Mesothelial cell of epicardium (in vitro differentiated cells): ENCODE results near the gene MTMR3. TPM values are rescaled to one million over a fixed set of nuclear protein-coding genes. Genes with fewer than 3 reads are reported as not detected.

Source experiments
- DNase-seq, 2 experiments: peaks; one replicate each; pipeline ENCODE4 v3.0.0; 2021; ENCODE audit warnings: low spot score in 2 of 2; ENCODE audit not compliant: unreplicated experiment in 2 of 2
- H3K27ac Mint-ChIP-seq: 2 replicates; pipeline ENCODE4 v1.8.0; 2021; ENCODE audit warnings: mixed read lengths
- H3K27me3 Mint-ChIP-seq: 2 replicates; pipeline ENCODE4 v1.8.0; 2021; ENCODE audit warnings: low read depth, mixed read lengths
- H3K36me3 Mint-ChIP-seq: 2 replicates; pipeline ENCODE4 v1.8.0; 2021; ENCODE audit warnings: mixed read lengths
- H3K4me1 Mint-ChIP-seq: 2 replicates; pipeline ENCODE4 v1.8.0; 2021; ENCODE audit warnings: mixed read lengths
- H3K4me3 Mint-ChIP-seq: 2 replicates; pipeline ENCODE4 v1.8.0; 2021; ENCODE audit warnings: mild to moderate bottlenecking, moderate library complexity, mixed read lengths
- H3K9me3 Mint-ChIP-seq: 2 replicates; pipeline ENCODE4 v1.8.0; 2021; ENCODE audit warnings: mixed read lengths
- CTCF ChIP-seq: fragments of 200-600 bp; sonication (generic); IDR thresholded peaks from one replicate; pipeline ENCODE4 v1.5.0; 2021; ENCODE audit warnings: antibody characterized with exemption; ENCODE audit not compliant: unreplicated experiment
- total RNA-seq: library from RNA; stranded (reverse); gene quantifications from 3 replicates; pipeline ENCODE4 v1.2.1, GENCODE V29; 2021

MTMR3 gene
- total RNA-seq, 1 donor from 2014 or later: 58.7 TPM

- no peak for DNase-seq
- no peaks in the 10 kb centered on the region for H3K27me3 Mint-ChIP-seq
- H3K9me3 Mint-ChIP-seq: peaks cover 3% of the 10 kb centered on the region
- H3K36me3 Mint-ChIP-seq: peaks cover 4% of the 10 kb centered on the region
- H3K27ac Mint-ChIP-seq: no peak overlapping the region
- H3K4me3 Mint-ChIP-seq: no peak overlapping the region
- TF ChIP-seq CTCF: no peak
- H3K4me1 Mint-ChIP-seq: peaks cover 3% of the 10 kb centered on the region
Measured at GRCh38 chr22:29934596-29934995, 51.6 kb downstream of the MTMR3 start.

GRCh38 chr22:29936186-29936585 is 53.2 kb downstream of the MTMR3 start:
- TF ChIP-seq CTCF: no peak
- H3K4me3 Mint-ChIP-seq: no peak overlapping the region
- peaks cover 8% of the 10 kb centered on the region for H3K9me3 Mint-ChIP-seq
- peaks cover 3% of the 10 kb centered on the region for H3K4me1 Mint-ChIP-seq
- H3K27ac Mint-ChIP-seq: no peak overlapping the region
- no peaks in the 10 kb centered on the region for H3K27me3 Mint-ChIP-seq
- peaks cover 12% of the 10 kb centered on the region for H3K36me3 Mint-ChIP-seq
- no peak for DNase-seq

DNA sequence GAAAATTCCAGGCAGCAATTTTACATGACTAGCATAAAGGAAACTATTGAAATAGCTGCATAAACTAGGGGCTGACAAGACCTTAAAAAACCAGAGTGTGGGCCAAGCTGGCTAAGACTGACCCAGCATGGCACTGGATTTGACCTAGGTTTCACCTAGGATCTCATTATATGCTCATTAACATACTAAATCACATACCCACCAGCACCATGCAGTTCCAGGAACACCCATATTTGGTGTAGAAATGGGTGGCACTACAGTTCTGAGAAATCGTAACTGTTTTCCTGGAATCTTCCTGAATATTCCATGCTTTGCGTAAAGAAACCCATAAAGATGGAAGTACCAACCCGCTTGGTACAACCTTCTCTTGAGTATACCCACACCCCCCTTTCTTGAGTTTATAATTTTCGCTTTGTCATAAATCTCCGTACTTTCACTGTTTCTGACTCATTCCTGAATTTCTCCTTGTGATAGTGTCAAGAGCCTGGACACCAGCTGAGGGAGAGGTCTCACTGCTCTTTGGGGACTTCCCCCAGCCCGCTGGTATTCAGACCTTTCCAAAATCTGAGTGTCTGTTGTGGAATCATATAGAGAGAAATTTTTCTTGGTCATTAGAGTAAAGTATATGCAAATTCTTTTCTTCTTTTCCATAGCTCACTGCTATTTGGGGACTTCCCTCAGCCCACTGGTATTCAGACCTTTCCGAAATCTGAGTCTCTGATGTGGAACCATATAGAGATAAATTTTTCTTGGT is 55.1 kb downstream of the MTMR3 start:
- H3K27ac Mint-ChIP-seq: no peak overlapping the region
- peaks cover 20% of the 10 kb centered on the region for H3K9me3 Mint-ChIP-seq
- H3K36me3 Mint-ChIP-seq: peaks cover 22% of the 10 kb centered on the region
- TF ChIP-seq CTCF: no peak
- no peak overlapping the region for H3K4me3 Mint-ChIP-seq
- no peaks in the 10 kb centered on the region for H3K27me3 Mint-ChIP-seq
- DNase-seq: no peak
- no peaks in the 10 kb centered on the region for H3K4me1 Mint-ChIP-seq

DNA sequence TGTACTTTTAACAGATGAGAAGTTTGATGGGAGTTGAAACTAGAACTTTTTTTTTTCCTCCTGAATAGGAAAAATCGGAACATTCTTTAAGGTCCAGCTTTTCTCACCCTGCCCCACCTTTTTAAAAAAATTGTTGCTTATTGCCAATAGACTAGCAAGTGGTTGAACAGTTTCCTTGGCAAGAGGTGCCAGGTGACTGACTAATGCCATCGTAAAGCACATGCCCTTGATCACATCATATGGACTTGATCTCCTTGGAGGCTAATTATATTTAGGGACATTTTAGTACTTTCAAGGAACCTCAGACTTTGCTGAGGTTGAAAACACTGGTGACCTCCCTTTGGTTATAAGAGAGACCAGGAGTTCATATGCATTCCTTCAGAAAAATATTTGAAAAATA is 57.6 kb downstream of the MTMR3 start:
- TF ChIP-seq CTCF: no peak
- DNase-seq: no peak
- Mint-ChIP-seq H3K36me3 (peaks cover 20% of the 10 kb centered on the region), H3K4me3 (no peak overlapping the region), H3K27ac (no peak overlapping the region), H3K9me3 (peaks cover 20% of the 10 kb centered on the region), H3K27me3 (no peaks in the 10 kb centered on the region), H3K4me1 (peaks cover 5% of the 10 kb centered on the region)

GRCh38 chr22:29944339-29944738 is 61.4 kb downstream of the MTMR3 start:
- H3K4me1 Mint-ChIP-seq: peaks cover 31% of the 10 kb centered on the region
- DNase-seq: no peak
- no peaks in the 10 kb centered on the region for H3K27me3 Mint-ChIP-seq
- no peak for TF ChIP-seq CTCF
- peaks cover 19% of the 10 kb centered on the region for H3K9me3 Mint-ChIP-seq
- H3K27ac Mint-ChIP-seq: peak overlapping the region; percentile 45
- no peak overlapping the region for H3K4me3 Mint-ChIP-seq
- H3K36me3 Mint-ChIP-seq: peaks cover 20% of the 10 kb centered on the region
